NB4 (cell line): ENCODE data around the gene RAET1L.

Experiments used
- DNase-seq: peaks from one replicate; pipeline ENCODE4 v3.0.0; 2010; ENCODE audit warnings: low read depth
- H3K4me3 ChIP-seq: one replicate; pipeline ENCODE4 v1.5.1; 2011; ENCODE audit warnings: mild to moderate bottlenecking, low read depth, low read length, moderate library complexity
- MYC ChIP-seq: IDR thresholded peaks from 2 replicates; pipeline ENCODE4 v1.6.1; 2011; ENCODE audit warnings: low read depth, low read length
- POLR2A ChIP-seq: IDR thresholded peaks from 2 replicates; pipeline ENCODE4 v1.6.1; 2011; ENCODE audit warnings: mild to moderate bottlenecking; ENCODE audit not compliant: insufficient read length; ENCODE audit errors: extremely low read depth
- TF ChIP-seq, protein P1 (sequence below): IDR thresholded peaks from 2 replicates; pipeline ENCODE4 v1.6.1; 2011; ENCODE audit warnings: low read depth, low read length
- TF ChIP-seq, protein P2 (sequence below): IDR thresholded peaks from one replicate; pipeline ENCODE4 v1.5.1; 2012; ENCODE audit warnings: low read depth, low read length

RAET1L gene

DNA sequence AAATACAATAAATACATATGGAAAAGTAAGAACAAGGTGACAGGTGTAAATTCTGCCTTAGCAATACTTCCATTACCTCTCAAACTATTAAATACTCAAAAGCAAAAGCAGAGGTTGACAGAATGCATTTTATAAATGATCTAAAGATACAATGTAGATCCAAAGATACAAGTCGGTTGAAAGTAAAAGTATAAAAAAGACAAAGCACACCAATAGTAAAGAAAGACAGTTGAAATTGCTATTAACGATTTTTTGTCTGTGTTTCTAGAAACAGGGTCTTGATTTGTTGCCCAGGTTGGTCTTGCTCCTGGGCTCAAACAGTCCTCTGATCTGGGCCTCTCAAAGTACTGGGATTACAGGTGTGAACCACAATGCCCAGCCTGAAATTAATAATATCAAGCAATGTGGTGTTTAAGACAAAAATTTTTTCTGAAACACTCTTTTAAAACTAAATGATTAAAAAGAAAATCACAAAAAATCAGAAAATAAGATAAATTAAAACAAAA lies 37.7 kb downstream of the RAET1L start:
- DNase-seq = no peak
- TF ChIP-seq, protein P1, sequence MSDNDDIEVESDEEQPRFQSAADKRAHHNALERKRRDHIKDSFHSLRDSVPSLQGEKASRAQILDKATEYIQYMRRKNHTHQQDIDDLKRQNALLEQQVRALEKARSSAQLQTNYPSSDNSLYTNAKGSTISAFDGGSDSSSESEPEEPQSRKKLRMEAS = no peak
- TF ChIP-seq, protein P2, sequence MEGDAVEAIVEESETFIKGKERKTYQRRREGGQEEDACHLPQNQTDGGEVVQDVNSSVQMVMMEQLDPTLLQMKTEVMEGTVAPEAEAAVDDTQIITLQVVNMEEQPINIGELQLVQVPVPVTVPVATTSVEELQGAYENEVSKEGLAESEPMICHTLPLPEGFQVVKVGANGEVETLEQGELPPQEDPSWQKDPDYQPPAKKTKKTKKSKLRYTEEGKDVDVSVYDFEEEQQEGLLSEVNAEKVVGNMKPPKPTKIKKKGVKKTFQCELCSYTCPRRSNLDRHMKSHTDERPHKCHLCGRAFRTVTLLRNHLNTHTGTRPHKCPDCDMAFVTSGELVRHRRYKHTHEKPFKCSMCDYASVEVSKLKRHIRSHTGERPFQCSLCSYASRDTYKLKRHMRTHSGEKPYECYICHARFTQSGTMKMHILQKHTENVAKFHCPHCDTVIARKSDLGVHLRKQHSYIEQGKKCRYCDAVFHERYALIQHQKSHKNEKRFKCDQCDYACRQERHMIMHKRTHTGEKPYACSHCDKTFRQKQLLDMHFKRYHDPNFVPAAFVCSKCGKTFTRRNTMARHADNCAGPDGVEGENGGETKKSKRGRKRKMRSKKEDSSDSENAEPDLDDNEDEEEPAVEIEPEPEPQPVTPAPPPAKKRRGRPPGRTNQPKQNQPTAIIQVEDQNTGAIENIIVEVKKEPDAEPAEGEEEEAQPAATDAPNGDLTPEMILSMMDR = no peak
- no peak for TF ChIP-seq POLR2A
- TF ChIP-seq MYC = no peak
- H3K4me3 ChIP-seq = no peak overlapping the region

DNA sequence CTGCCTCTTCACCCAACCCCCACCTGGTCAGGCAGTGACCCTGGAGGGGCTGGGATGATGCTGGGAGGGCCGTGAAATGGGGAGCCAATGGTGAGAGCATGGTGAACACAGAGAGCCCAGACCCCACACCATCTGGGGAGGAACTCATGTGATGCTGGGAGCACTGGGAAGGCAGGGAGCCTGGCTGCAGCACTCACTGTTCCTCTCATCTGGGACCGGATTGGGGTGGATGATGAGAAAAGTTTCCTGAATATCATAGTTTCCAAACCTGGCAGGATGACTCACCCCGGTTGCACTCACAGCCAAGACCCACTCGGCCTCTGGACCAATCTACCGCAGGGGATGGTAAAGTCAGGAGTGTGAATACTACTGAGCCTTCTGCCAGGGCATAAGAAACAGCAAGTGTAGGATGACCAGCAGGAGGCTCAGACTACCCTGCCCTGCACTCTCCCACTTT lies 39.8 kb downstream of the RAET1L start:
- TF ChIP-seq MYC (no peak), POLR2A (no peak)
- TF ChIP-seq, protein P1 = no peak
- TF ChIP-seq, protein P2 = no peak
- DNase-seq = no peak
- H3K4me3 ChIP-seq = no peak overlapping the region

DNA sequence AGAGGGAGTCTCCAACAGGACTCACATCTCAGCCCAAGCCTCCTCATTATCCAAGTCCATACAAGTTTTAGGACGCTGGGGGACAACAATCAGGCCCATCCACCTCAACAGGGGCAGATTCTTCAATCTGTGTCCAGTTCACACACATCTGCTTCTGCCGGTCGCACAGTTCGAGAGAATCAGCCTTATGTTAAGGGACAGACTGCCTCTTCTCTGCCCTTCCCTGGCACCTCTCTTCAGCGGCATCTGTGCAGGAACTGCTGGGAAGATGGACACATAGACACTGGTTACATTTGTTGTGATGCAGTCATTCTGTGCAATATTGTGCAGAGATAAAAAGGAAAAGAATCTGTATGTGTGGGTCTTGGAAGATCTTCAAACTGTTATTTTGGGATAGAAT lies 40.6 kb downstream of the RAET1L start:
- TF ChIP-seq, protein P2 = no peak
- TF ChIP-seq MYC = no peak
- TF ChIP-seq, protein P1 = no peak
- TF ChIP-seq POLR2A = no peak
- H3K4me3 ChIP-seq = no peak overlapping the region
- no peak for DNase-seq

DNA sequence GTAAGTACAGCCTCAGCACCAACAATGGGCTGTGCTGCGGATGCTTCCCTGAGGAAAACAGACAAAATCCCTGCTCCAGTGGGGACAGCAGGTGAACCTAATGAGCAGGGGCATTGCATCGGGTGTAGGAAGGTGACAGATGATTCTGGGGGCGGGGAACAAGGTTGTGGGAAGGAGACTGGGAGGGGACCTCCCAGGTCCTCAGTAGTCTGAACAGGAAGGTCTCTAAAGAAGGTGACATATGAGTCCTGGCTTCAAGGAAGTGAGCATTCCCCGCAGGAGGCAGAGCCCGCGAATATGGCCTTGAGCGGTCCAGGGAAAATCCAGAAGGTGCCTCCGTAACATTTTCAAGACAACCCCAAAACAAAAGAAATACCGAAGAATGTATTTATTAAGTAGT lies 42.2 kb downstream of the RAET1L start:
- H3K4me3 ChIP-seq = no peak overlapping the region
- DNase-seq = no peak
- TF ChIP-seq MYC = no peak
- no peak for TF ChIP-seq POLR2A
- TF ChIP-seq, protein P2 = no peak
- TF ChIP-seq, protein P1 = no peak

DNA sequence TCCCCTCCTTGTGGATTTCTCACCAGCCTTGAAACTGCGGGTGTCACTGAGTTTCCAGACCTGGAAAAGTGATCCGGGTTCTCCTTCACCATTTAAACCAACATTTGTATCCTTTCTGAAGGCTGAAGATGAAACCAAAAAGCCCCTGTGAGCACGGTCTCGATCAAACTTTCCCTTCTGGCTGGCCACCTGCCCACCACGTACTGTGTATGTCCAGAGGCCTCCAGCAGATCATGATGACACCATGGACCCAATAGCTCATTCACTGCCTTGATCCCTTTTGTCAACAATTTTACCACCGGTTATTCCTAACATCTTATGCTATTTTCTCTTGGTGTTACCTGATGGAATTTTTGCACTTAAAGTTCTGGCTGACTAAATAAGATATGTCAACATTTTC lies 46.0 kb downstream of the RAET1L start:
- H3K4me3 ChIP-seq = no peak overlapping the region
- no peak for DNase-seq
- TF ChIP-seq MYC (no peak), POLR2A (no peak)
- TF ChIP-seq, protein P1 = no peak
- TF ChIP-seq, protein P2 = no peak

DNA sequence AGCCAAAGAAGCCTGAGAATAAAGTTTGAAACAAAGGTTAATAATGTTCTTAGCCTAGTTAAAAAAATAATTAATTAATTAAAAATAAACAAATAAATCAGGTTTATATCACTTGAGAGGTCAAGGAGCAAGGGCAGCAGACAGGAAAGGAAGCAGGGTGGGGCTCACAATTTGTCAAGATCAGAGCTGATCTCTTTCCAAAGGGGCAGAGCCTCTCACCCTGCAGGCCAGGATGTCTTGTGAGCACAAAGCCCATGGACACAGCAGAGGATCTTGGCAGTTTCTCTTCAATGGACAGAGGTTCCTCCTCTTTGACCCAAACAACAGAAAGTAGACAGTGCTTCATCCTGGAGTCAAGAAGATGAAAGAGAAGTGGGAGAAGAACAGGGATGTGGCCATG lies 46.7 kb downstream of the RAET1L start:
- TF ChIP-seq, protein P1 = no peak
- TF ChIP-seq, protein P2 = no peak
- TF ChIP-seq MYC (no peak), POLR2A (no peak)
- no peak overlapping the region for H3K4me3 ChIP-seq
- no peak for DNase-seq
